Esophagus squamous epithelium (tissue), 5 donors: ENCODE results near the gene C1GALT1. TPM values are rescaled to one million over a fixed set of nuclear protein-coding genes. Genes with fewer than 3 reads are reported as not detected.

ENCODE experiments used
- DNase-seq: peaks from one replicate; lab custom pipeline; 2025; lab: John Stamatoyannopoulos, UW
- H3K27ac ChIP-seq, 4 donors: fragments of 200-600 bp; sonication (generic); one replicate each; pipeline ENCODE4 v1.5.1; 2016 to 2019; ENCODE audit warnings: mild to moderate bottlenecking in 1 of 4
- H3K27me3 ChIP-seq, 4 donors: fragments of 200-600 bp; sonication (generic); 1 replicate in 3 of 4; 2 replicates in 1 of 4; pipeline versions ENCODE4 v1.5.1 to v1.6.0; 2017 to 2021; ENCODE audit warnings: antibody characterized with exemption in 1 of 4
- H3K36me3 ChIP-seq, 3 donors: fragments of 200-600 bp; sonication (generic); one replicate each; pipeline ENCODE4 v1.5.1; 2016 to 2019
- H3K4me1 ChIP-seq, 3 donors: fragments of 200-600 bp; sonication (generic); one replicate each; pipeline ENCODE4 v1.5.1; 2017 to 2019
- H3K4me3 ChIP-seq, 4 donors: fragments of 200-600 bp; sonication (generic); 1 replicate in 3 of 4; 2 replicates in 1 of 4; pipeline ENCODE4 v1.5.1; 2016 to 2019; ENCODE audit warnings: mild to moderate bottlenecking in 2 of 4, moderate library complexity in 1 of 4
- H3K9me3 ChIP-seq, 3 donors: fragments of 200-600 bp; sonication (generic); one replicate each; pipeline ENCODE4 v1.5.1; 2016 to 2019
- POLR2A ChIP-seq, 4 donors: fragments of 450-650 bp; IDR thresholded peaks; one replicate each; pipeline ENCODE4 v1.6.1; 2017; ENCODE audit warnings: antibody characterized with exemption in 4 of 4, mild to moderate bottlenecking in 4 of 4, moderate library complexity in 3 of 4
- WGBS, 2 donors: methylation state at CpG; one replicate each; pipeline ENCODE4 v1.1.5; 2018; 5-methylcytosine and 5-hydroxymethylcytosine counted together
- intact Hi-C: fragments of 100-400 bp; cut with DNase I; formaldehyde crosslinking; loops from one replicate; pipeline ENCODE4 v1.15.0; 2022
- total RNA-seq, 4 donors: library from RNA; depleted of rRNA; stranded (reverse); fragments of >200 nt; gene quantifications; one replicate each; pipeline ENCODE4 v1.1.0, GENCODE V29; 2016
- TF ChIP-seq, protein P1 (sequence below), 6 experiments: fragments of 450-650 bp in 4 of 6; fragments of 200-600 bp in 2 of 6; sonication (generic) in 2 of 6; IDR thresholded peaks; one replicate each; pipeline ENCODE4 v1.5.1; 2016 to 2019; ENCODE audit warnings: antibody characterized with exemption in 6 of 6, mild to moderate bottlenecking in 4 of 6, moderate library complexity in 4 of 6
- donor health status: DM: yes; HTN: yes; CAD: no.

C1GALT1 gene
- total RNA-seq, 4 donors from 2014 or later = 40.1 to 56.4 (median 43.9) TPM

DNA sequence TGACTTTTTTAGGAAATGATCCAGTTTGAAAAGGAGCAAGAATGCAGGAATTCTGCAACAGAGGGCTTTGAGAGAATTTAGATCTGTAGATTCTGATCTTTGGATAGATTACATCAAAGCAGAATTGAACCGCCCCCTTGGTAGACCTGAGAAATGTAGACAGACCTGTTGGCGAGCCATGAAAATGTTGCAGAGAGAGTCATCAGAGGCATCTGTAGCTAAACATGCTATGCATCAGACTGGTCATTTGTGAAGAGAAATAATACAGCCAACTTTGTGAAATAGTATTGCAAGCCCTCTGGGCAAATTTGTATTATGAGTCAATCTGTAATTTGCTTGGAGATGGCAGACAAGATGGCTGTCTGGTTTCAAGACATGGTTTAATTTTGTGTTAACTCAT is 4.3 kb upstream of the C1GALT1 start:
- no peak for TF ChIP-seq POLR2A (IDR thresholded peaks at IDR 0.05)
- TF ChIP-seq, protein P1, sequence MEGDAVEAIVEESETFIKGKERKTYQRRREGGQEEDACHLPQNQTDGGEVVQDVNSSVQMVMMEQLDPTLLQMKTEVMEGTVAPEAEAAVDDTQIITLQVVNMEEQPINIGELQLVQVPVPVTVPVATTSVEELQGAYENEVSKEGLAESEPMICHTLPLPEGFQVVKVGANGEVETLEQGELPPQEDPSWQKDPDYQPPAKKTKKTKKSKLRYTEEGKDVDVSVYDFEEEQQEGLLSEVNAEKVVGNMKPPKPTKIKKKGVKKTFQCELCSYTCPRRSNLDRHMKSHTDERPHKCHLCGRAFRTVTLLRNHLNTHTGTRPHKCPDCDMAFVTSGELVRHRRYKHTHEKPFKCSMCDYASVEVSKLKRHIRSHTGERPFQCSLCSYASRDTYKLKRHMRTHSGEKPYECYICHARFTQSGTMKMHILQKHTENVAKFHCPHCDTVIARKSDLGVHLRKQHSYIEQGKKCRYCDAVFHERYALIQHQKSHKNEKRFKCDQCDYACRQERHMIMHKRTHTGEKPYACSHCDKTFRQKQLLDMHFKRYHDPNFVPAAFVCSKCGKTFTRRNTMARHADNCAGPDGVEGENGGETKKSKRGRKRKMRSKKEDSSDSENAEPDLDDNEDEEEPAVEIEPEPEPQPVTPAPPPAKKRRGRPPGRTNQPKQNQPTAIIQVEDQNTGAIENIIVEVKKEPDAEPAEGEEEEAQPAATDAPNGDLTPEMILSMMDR (IDR thresholded peaks at IDR 0.05) = no peak
- no peak for DNase-seq
- WGBS, 2 donors = 74 to 95% methylated on average over 2 of the region's 2 CpGs
- Histone ChIP-seq H3K27ac (peak overlapping the region in 2 of 4 donors; percentile 38 to 54), H3K4me1 (peaks cover 6 to 39% (median 8%) of the 10 kb centered on the region in 3 donors), H3K4me3 (no peak overlapping the region), H3K36me3 (no peaks in the 10 kb centered on the region), H3K27me3 (no peaks in the 10 kb centered on the region), H3K9me3 (no peaks in the 10 kb centered on the region)
- intact Hi-C loops = no loop called here

DNA sequence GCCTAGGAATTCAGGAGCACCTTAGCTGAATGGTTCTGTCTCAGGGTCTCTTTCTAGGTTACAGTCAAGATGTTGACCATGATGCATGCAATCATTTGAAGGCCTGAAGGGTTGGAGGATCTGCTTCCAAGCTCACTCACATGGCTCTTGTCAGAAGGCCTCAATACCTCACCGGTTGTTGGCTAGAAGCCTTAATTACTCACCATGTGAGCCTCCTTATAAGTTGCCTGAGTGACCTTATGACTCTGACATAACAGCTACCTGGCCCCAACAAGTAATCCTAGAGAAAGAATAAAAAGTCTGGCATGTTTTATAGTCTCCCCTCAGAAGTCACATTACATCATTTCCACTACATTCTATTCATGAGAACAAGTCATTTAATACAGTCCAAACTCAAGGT is 3.4 kb upstream of the C1GALT1 start:
- intact Hi-C loops = no loop called here
- TF ChIP-seq, protein P1 (IDR thresholded peaks at IDR 0.05) = no peak
- TF ChIP-seq POLR2A (IDR thresholded peaks at IDR 0.05) = no peak

DNA sequence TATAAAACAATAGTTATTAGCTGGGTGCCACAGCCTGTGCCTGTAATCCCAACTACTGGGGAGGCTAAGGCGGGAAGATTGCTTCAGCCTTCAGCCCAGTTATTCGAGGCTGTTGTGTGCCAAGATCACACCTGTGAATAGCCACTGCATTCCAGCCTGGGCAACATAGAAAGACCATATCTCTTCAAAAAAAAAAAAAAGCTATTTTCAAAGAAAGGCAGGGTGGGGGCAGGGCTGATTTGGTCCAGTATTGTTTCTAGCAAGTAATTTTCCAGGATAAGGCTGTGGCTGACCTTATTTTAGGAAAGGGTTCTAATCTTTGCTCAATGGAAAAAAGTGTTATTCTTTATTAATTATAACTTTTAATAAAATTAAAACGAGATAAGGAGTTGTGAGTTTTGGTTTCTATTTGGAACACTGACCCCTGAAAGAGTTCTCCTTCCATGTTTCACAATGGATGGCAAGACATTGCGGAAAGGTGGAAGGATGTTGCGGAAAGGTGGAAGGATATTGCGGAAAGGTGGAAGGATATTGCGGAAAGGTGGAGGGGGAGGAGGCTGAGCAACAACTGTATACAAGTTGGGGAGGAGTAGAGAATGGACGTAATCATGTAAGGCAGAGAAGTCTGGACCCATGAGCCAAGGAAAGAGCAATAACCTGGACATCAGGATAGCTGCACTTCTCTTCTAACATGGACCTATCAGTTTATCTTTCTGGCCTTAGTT is 1.5 kb upstream of the C1GALT1 start:
- intact Hi-C loops = no loop called here
- TF ChIP-seq POLR2A (IDR thresholded peaks at IDR 0.05) = no peak
- TF ChIP-seq, protein P1 (IDR thresholded peaks at IDR 0.05) = no peak

More for the DNA sequence above, 3.4 kb upstream of the C1GALT1 start:
- WGBS, 2 donors = 50 to 57% methylated on average over 1 of the region's 1 CpG
- no peaks in the 10 kb centered on the region for H3K27me3 ChIP-seq
- no peak overlapping the region for H3K4me3 ChIP-seq
- H3K36me3 ChIP-seq = no peaks in the 10 kb centered on the region
- H3K27ac ChIP-seq = peak overlapping the region in 1 of 4 donors; percentile 54
- peaks cover 6 to 46% (median 8%) of the 10 kb centered on the region in 3 donors for H3K4me1 ChIP-seq
- no peaks in the 10 kb centered on the region for H3K9me3 ChIP-seq
- no peak for DNase-seq

DNA sequence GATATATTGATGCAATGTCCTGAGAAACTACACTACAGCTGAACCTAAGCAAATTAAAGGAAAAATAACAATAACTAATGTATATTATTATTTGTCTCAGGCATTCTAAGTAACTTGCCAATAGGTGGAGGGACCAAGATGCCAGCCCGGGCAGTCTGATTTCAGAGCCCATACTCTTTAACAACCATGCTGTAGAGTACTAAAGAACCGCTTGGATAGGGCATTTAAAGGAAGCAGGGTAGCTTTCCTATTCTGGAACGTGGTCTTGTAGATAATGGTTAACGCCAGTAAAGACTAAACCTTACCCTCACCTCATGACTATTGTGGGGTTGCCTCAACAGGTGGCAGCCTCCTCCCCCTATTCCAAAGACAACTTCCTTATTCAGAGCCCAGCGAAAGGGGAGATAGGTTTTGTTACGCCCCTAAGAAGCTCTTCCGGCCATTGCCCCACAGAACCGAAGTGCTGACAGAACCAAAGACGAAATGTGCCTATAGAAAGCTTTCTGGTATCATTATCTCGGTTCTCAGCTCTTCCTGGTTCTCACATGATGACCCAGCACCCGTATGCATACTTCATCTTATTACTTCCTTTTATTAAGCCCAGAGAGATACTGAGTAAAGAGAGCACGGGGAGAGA is 707 bp upstream of the C1GALT1 start:
- Histone ChIP-seq H3K4me1 (peaks cover 6 to 59% (median 12%) of the 10 kb centered on the region in 3 donors), H3K4me3 (peak overlapping the region; percentile 86 to 98 (median 91)), H3K27ac (peak overlapping the region; percentile 97 to 99 (median 98)), H3K36me3 (no peaks in the 10 kb centered on the region), H3K9me3 (no peaks in the 10 kb centered on the region), H3K27me3 (no peaks in the 10 kb centered on the region)
- DNase-seq = no peak
- 0 to 2% methylated on average over 12 of the region's 12 CpGs for WGBS, 2 donors
- intact Hi-C loops = no loop called here
- TF ChIP-seq, protein P1 (IDR thresholded peaks at IDR 0.05) = no peak
- no peak for TF ChIP-seq POLR2A (IDR thresholded peaks at IDR 0.05)

More for the DNA sequence above, 1.5 kb upstream of the C1GALT1 start:
- 83 to 89% methylated on average over 8 of the region's 8 CpGs for WGBS, 2 donors
- Histone ChIP-seq H3K4me1 (peaks cover 6 to 59% (median 12%) of the 10 kb centered on the region in 3 donors), H3K9me3 (no peaks in the 10 kb centered on the region), H3K36me3 (no peaks in the 10 kb centered on the region), H3K27me3 (no peaks in the 10 kb centered on the region), H3K4me3 (peak overlapping the region in 2 of 4 donors; percentile 86 to 96), H3K27ac (peak overlapping the region; percentile 97 to 99 (median 98))
- DNase-seq = no peak
